Measurements from ENCODE around the gene ERC2. TPM values are rescaled to one million over a fixed set of nuclear protein-coding genes. Genes with fewer than 3 reads are reported as not detected.

Gene ERC2
- total and polyA plus RNA-seq, 12 donors, result 0.22 to 4.2 (median 1.7) TPM

- Histone ChIP-seq H3K9me3 (no peaks in the 10 kb centered on the region), H3K4me3 (no peak overlapping the region), H3K4me1 (no peaks in the 10 kb centered on the region), H3K27ac (no peak overlapping the region), H3K36me3 (no peaks in the 10 kb centered on the region), H3K27me3 (peaks cover 0 to 16% (median 3%) of the 10 kb centered on the region in 7 donors)
- TF ChIP-seq CTCF (IDR thresholded peaks at IDR 0.05), result no peak
- ATAC-seq (no peak), DNase-seq (no peak)
- intact Hi-C loops (cut with DNase I), result no loop called here
- WGBS, 2 donors, result 89 to 90% methylated on average over 6 of the region's 6 CpGs
Measured at GRCh38 chr3:55775366-55776154, 692.7 kb downstream of the ERC2 start.

- no peaks in the 10 kb centered on the region for H3K4me1 ChIP-seq
- no peaks in the 10 kb centered on the region for H3K9me3 ChIP-seq
- H3K27ac ChIP-seq, result no peak overlapping the region
- H3K4me3 ChIP-seq, result no peak overlapping the region
- H3K36me3 ChIP-seq, result no peaks in the 10 kb centered on the region
- DNase-seq (no peak), ATAC-seq (no peak)
- intact Hi-C loops (cut with DNase I), result no loop called here
- WGBS, 2 donors, result 75 to 93% methylated on average over 2 of the region's 2 CpGs
- peaks cover 0 to 12% (median 3%) of the 10 kb centered on the region in 7 donors for H3K27me3 ChIP-seq
- no peak for TF ChIP-seq CTCF (IDR thresholded peaks at IDR 0.05)
Measured at GRCh38 chr3:55774856-55775255, 693.4 kb downstream of the ERC2 start.

- peaks cover 0 to 3% (median 0%) of the 10 kb centered on the region in 7 donors for H3K27me3 ChIP-seq
- H3K4me1 ChIP-seq, result no peaks in the 10 kb centered on the region
- H3K9me3 ChIP-seq, result no peaks in the 10 kb centered on the region
- ATAC-seq (no peak), DNase-seq (no peak)
- no peak overlapping the region for H3K4me3 ChIP-seq
- WGBS, 2 donors, result 87 to 91% methylated on average over 2 of the region's 2 CpGs
- TF ChIP-seq CTCF (IDR thresholded peaks at IDR 0.05), result no peak
- no peak overlapping the region for H3K27ac ChIP-seq
- intact Hi-C loops (cut with DNase I), result no loop called here
- no peaks in the 10 kb centered on the region for H3K36me3 ChIP-seq
Measured at GRCh38 chr3:55771503-55771902, 696.8 kb downstream of the ERC2 start.

GRCh38 chr3:55770077-55770476 is 698.2 kb downstream of the ERC2 start:
- no peak overlapping the region for H3K4me3 ChIP-seq
- intact Hi-C loops (cut with DNase I), result no loop called here
- ATAC-seq (no peak), DNase-seq (no peak)
- 80 to 82% methylated on average over 1 of the region's 1 CpG for WGBS, 2 donors
- H3K9me3 ChIP-seq, result no peaks in the 10 kb centered on the region
- H3K36me3 ChIP-seq, result no peaks in the 10 kb centered on the region
- H3K4me1 ChIP-seq, result no peaks in the 10 kb centered on the region
- TF ChIP-seq CTCF (IDR thresholded peaks at IDR 0.05), result no peak
- H3K27ac ChIP-seq, result no peak overlapping the region
- H3K27me3 ChIP-seq, result peaks cover 0 to 3% (median 0%) of the 10 kb centered on the region in 7 donors

Measured in heart right ventricle (tissue), 16 donors.